Activated naive CD8-positive, alpha-beta T cell treated with anti-CD3 and anti-CD28 coated beads, Interleukin-2, amount 10 ng/mL, durations not matched to agents 7 days and 5 days (primary cell): ENCODE results near the gene MEGF11. TPM values are rescaled to one million over a fixed set of nuclear protein-coding genes. Genes with fewer than 3 reads are reported as not detected.

Experiments
- ATAC-seq: fragments of 150-1000 bp; cut with Tn5 transposase; one replicate; pipeline ENCODE4 v1.10.0; 2021; ENCODE audit warnings: low read depth, moderate library complexity
- POLR2A ChIA-PET: fragments of 350-600 bp; sonication (Branson Sonifier 250); formaldehyde crosslinking; loops from one replicate; lab custom pipeline; 2021; ENCODE audit warnings: antibody characterized with exemption; lab: Charles Lee
- DNase-seq: peaks from one replicate; pipeline ENCODE4 v3.0.0; 2021
- H3K27ac Mint-ChIP-seq: one replicate; pipeline ENCODE4 v1.8.0; 2022; ENCODE audit warnings: mild to moderate bottlenecking, mixed read lengths
- H3K27me3 Mint-ChIP-seq: one replicate; pipeline ENCODE4 v1.8.0; 2022; ENCODE audit warnings: mild to moderate bottlenecking, moderate library complexity, mixed read lengths
- H3K36me3 Mint-ChIP-seq: one replicate; pipeline ENCODE4 v1.8.0; 2021; ENCODE audit warnings: mild to moderate bottlenecking, mixed read lengths
- H3K4me1 Mint-ChIP-seq: one replicate; pipeline ENCODE4 v1.8.0; 2021; ENCODE audit warnings: mixed read lengths
- H3K4me3 Mint-ChIP-seq: one replicate; pipeline ENCODE4 v1.8.0; 2022; ENCODE audit warnings: mild to moderate bottlenecking, moderate library complexity, mixed read lengths
- H3K9me3 Mint-ChIP-seq: one replicate; pipeline ENCODE4 v1.8.0; 2021; ENCODE audit warnings: mixed read lengths
- total RNA-seq, 2 experiments: library from RNA; stranded (reverse); gene quantifications; one replicate each; pipeline ENCODE4 v1.2.3, GENCODE V29; 2021

Gene MEGF11
- total RNA-seq, 2 experiments from 2014 or later, result not detected

GRCh38 chr15:66228807-66229735 is 24.5 kb downstream of the MEGF11 start:
- Mint-ChIP-seq H3K36me3 (no peaks in the 10 kb centered on the region), H3K27me3 (peaks cover 2% of the 10 kb centered on the region), H3K4me1 (no peaks in the 10 kb centered on the region), H3K9me3 (no peaks in the 10 kb centered on the region), H3K4me3 (no peak overlapping the region), H3K27ac (no peak overlapping the region)
- POLR2A ChIA-PET, result no interaction called here
- ATAC-seq, result no peak
- DNase-seq, result no peak

GRCh38 chr15:66226736-66227135 is 26.8 kb downstream of the MEGF11 start:
- no peaks in the 10 kb centered on the region for H3K4me1 Mint-ChIP-seq

GRCh38 chr15:66225656-66226274 is 27.8 kb downstream of the MEGF11 start:
- POLR2A ChIA-PET, result no interaction called here
- Mint-ChIP-seq H3K9me3 (no peaks in the 10 kb centered on the region), H3K27me3 (peaks cover 4% of the 10 kb centered on the region), H3K36me3 (no peaks in the 10 kb centered on the region), H3K27ac (no peak overlapping the region), H3K4me3 (no peak overlapping the region), H3K4me1 (no peaks in the 10 kb centered on the region)
- DNase-seq (no peak), ATAC-seq (no peak)

More at GRCh38 chr15:66226736-66227135, 26.8 kb downstream of the MEGF11 start:
- DNase-seq, result no peak
- POLR2A ChIA-PET, result no interaction called here
- Mint-ChIP-seq H3K36me3 (no peaks in the 10 kb centered on the region), H3K27ac (no peak overlapping the region), H3K4me3 (no peak overlapping the region), H3K9me3 (no peaks in the 10 kb centered on the region), H3K27me3 (peaks cover 6% of the 10 kb centered on the region)
- ATAC-seq, result no peak

DNA sequence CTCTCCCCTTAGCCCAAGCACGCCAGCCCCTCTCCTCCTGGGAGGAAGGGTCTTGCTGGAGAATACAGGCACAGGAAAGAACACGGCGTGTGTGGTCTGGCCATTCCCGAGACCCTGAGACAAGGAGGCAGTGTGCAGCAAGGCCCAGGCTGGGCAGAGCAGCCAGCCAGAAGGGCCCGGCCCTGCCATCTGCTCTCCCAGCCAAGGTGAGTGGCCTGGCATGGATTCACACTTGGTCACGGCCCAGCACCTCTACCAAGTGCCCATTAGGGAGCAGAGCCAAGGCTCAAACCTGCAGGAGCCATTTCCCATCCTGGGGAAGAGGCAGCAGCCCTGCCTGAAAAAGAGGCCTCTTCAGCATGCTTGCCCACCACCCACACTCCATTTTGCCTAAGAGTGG is 28.6 kb downstream of the MEGF11 start:
- POLR2A ChIA-PET, result no interaction called here
- H3K4me3 Mint-ChIP-seq, result no peak overlapping the region
- H3K27ac Mint-ChIP-seq, result no peak overlapping the region
- H3K36me3 Mint-ChIP-seq, result no peaks in the 10 kb centered on the region
- no peaks in the 10 kb centered on the region for H3K4me1 Mint-ChIP-seq
- ATAC-seq (no peak), DNase-seq (no peak)
- no peaks in the 10 kb centered on the region for H3K9me3 Mint-ChIP-seq
- H3K27me3 Mint-ChIP-seq, result peaks cover 8% of the 10 kb centered on the region

- DNase-seq (no peak), ATAC-seq (no peak)
- Mint-ChIP-seq H3K4me1 (no peaks in the 10 kb centered on the region), H3K27me3 (peaks cover 13% of the 10 kb centered on the region), H3K9me3 (no peaks in the 10 kb centered on the region), H3K27ac (peak overlapping the region; percentile 19), H3K36me3 (no peaks in the 10 kb centered on the region), H3K4me3 (no peak overlapping the region)
- POLR2A ChIA-PET, result no interaction called here
These were observed 31.0 kb downstream of the MEGF11 start for GRCh38 chr15:66222273-66223198.

GRCh38 chr15:66221126-66221525 is 32.4 kb downstream of the MEGF11 start:
- POLR2A ChIA-PET, result no interaction called here
- Mint-ChIP-seq H3K9me3 (no peaks in the 10 kb centered on the region), H3K4me3 (no peak overlapping the region), H3K27ac (no peak overlapping the region), H3K27me3 (peaks cover 13% of the 10 kb centered on the region), H3K36me3 (no peaks in the 10 kb centered on the region), H3K4me1 (no peaks in the 10 kb centered on the region)
- no peak for DNase-seq
- no peak for ATAC-seq

DNA sequence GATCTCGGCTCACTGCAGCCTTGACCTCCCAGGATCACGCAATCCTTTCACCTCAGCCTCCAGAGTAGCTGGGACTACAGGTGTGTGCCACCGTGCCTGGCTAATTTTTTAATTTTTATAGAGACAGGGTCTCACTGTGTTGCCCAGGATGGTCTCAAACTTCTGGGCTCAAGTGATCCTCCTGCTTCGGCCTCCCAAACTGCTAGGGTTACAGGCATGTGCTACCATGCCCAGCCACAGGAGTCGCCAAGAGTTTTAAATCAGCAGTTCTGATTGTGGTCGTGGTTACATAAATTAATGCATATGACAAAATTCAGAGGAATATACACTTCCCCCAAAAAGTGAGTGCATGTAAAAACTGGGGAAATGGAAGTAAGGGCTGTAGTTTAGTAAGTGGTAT is 32.9 kb downstream of the MEGF11 start:
- H3K9me3 Mint-ChIP-seq, result no peaks in the 10 kb centered on the region

GRCh38 chr15:66219339-66219738 is 34.2 kb downstream of the MEGF11 start:
- Mint-ChIP-seq H3K27me3 (peaks cover 15% of the 10 kb centered on the region), H3K4me3 (no peak overlapping the region), H3K9me3 (no peaks in the 10 kb centered on the region), H3K36me3 (no peaks in the 10 kb centered on the region), H3K4me1 (peaks cover 1% of the 10 kb centered on the region), H3K27ac (no peak overlapping the region)
- POLR2A ChIA-PET, result no interaction called here
- DNase-seq (no peak), ATAC-seq (no peak)

More for the DNA sequence above, 32.9 kb downstream of the MEGF11 start:
- ATAC-seq (no peak), DNase-seq (no peak)
- Mint-ChIP-seq H3K27me3 (peaks cover 13% of the 10 kb centered on the region), H3K36me3 (no peaks in the 10 kb centered on the region), H3K4me1 (no peaks in the 10 kb centered on the region), H3K27ac (no peak overlapping the region), H3K4me3 (no peak overlapping the region)
- POLR2A ChIA-PET, result no interaction called here

DNA sequence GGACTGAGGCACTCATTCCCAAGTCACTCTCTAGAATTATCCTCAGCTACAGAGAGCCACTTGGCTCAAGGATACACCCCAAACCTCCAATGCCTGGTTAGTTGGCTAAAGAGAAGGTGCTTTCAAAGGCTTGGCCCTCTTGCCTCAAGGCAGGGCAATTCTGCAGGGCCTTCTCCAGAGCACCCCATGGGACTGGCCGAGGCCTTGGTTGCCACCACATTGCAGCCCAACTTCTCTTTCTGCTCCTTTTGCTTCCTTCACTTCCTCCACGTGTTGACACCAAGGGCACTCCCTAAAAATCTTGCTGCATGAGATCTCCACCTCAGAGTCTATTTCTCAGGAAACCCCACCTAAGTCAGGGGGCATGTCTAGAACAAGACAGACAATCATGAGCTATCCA is 36.7 kb downstream of the MEGF11 start:
- ATAC-seq, result no peak
- no peak overlapping the region for H3K27ac Mint-ChIP-seq
- peaks cover 1% of the 10 kb centered on the region for H3K4me1 Mint-ChIP-seq
- POLR2A ChIA-PET, result no interaction called here
- H3K9me3 Mint-ChIP-seq, result no peaks in the 10 kb centered on the region
- peaks cover 10% of the 10 kb centered on the region for H3K27me3 Mint-ChIP-seq
- H3K36me3 Mint-ChIP-seq, result no peaks in the 10 kb centered on the region
- DNase-seq, result no peak
- no peak overlapping the region for H3K4me3 Mint-ChIP-seq

DNA sequence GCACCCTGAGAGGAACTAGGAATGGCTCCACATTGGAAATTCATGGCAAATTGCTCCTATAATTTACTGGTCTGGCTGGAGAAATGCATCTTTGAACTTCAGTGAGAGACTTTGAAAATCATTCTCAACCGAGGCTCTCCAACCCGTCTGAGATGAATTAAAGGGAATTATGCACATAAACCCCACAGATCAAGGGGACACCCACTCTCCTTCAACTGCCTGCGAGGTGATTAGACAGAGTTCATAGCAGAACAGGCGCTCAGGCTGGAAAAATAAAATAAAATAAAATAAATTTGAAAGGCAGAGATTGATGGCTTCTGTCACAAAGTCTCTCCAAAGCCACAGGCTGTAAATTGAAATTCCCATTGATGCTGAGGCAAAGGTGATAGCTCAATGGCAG is 37.7 kb downstream of the MEGF11 start:
- no peak for DNase-seq
- POLR2A ChIA-PET, result no interaction called here
- Mint-ChIP-seq H3K27me3 (peaks cover 10% of the 10 kb centered on the region), H3K36me3 (no peaks in the 10 kb centered on the region), H3K4me3 (no peak overlapping the region), H3K4me1 (peaks cover 1% of the 10 kb centered on the region), H3K9me3 (no peaks in the 10 kb centered on the region), H3K27ac (no peak overlapping the region)
- no peak for ATAC-seq

DNA sequence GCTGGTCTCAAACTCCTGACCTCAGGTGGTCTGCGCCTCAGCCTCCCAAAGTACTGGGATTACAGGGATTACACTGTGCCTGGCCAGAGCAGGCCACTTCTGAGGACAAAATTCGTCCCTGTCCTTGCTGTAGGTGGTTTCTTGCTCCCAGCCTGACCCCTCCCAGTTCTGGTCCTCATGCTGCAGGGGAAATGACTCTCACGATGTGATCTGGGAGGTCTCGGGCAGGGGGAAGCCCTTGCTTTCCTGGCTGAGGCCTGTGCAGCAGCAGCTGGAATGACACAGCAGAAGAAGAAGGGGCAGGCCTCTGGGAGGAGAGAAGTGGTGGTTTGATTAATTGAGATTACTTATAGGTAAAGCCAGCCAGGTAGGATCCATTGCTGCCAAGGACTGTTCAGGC is 39.3 kb downstream of the MEGF11 start:
- H3K27me3 Mint-ChIP-seq, result peaks cover 5% of the 10 kb centered on the region
- H3K36me3 Mint-ChIP-seq, result no peaks in the 10 kb centered on the region
- peaks cover 1% of the 10 kb centered on the region for H3K4me1 Mint-ChIP-seq
- H3K9me3 Mint-ChIP-seq, result no peaks in the 10 kb centered on the region
- POLR2A ChIA-PET, result no interaction called here
- DNase-seq (no peak), ATAC-seq (no peak)
- H3K27ac Mint-ChIP-seq, result no peak overlapping the region
- H3K4me3 Mint-ChIP-seq, result no peak overlapping the region

GRCh38 chr15:66212563-66212921 is 41.0 kb downstream of the MEGF11 start:
- Mint-ChIP-seq H3K27ac (no peak overlapping the region), H3K9me3 (no peaks in the 10 kb centered on the region), H3K27me3 (peaks cover 7% of the 10 kb centered on the region), H3K4me3 (no peak overlapping the region), H3K36me3 (no peaks in the 10 kb centered on the region), H3K4me1 (peaks cover 1% of the 10 kb centered on the region)
- DNase-seq, result no peak
- POLR2A ChIA-PET, result no interaction called here
- ATAC-seq, result no peak
